ENCODE data around the gene POC1A. TPM values are rescaled to one million over a fixed set of nuclear protein-coding genes. Genes with fewer than 3 reads are reported as not detected.

Gene POC1A
- polyA plus RNA-seq, 1 donor (not counting 4 experiments of a cell fraction or from before 2014, with no cell fraction given), result 11.5 TPM

GRCh38 chr3:52176180-52176752 lies 22.0 kb upstream of the POC1A start:
- Histone ChIP-seq H3K9me1 (ENCODE audit: control insufficient read depth, extremely low read depth, insufficient read depth, low read length) (no peaks in the 10 kb centered on the region), H3K4me3 (ENCODE audit: control insufficient read depth in 2 of 3, extremely low read depth in 1 of 3, insufficient read depth in 2 of 3, low read depth in 1 of 3, low read length in 3 of 3) (no peak overlapping the region), H4K20me1 (ENCODE audit: control insufficient read depth, extremely low read depth, insufficient read depth, low read length) (no peaks in the 10 kb centered on the region), H3K9ac (ENCODE audit: control insufficient read depth, extremely low read depth, insufficient read depth, low read length) (no peak overlapping the region), H3K79me2 (ENCODE audit: control insufficient read depth, insufficient read depth, low read length) (no peaks in the 10 kb centered on the region), H3K27me3 (ENCODE audit: control insufficient read depth, extremely low read depth, insufficient read depth, low read length) (no peaks in the 10 kb centered on the region), H3K4me1 (ENCODE audit: control insufficient read depth, extremely low read depth, insufficient read depth, low read length) (peaks cover 12% of the 10 kb centered on the region), H3K36me3 (ENCODE audit: control insufficient read depth in 2 of 2, extremely low read depth in 1 of 2, insufficient read depth in 2 of 2, low read length in 2 of 2) (no peaks in the 10 kb centered on the region), H3K9me3 (ENCODE audit: control insufficient read depth, low read depth, low read length) (no peaks in the 10 kb centered on the region), H3K4me2 (ENCODE audit: control insufficient read depth, extremely low read depth, insufficient read depth, low read depth, low read length) (no peak overlapping the region), H2AFZ (ENCODE audit: control insufficient read depth, low read length) (no peak overlapping the region), H3K27ac (ENCODE audit: control insufficient read depth, insufficient read depth, low read length) (no peak overlapping the region)
- FAIRE-seq (no peak), DNase-seq (ENCODE audit: low read depth, low spot score) (no peak)
- dilution Hi-C loops (cut with MboI; ENCODE audit: extremely low pct_ligation_motif_present, low sequenced_read_pairs), result no loop called here
- TF ChIP-seq EZH2 (IDR thresholded peaks at IDR 0.05; ENCODE audit: low read length), result no peak

- Histone ChIP-seq H3K4me2 (ENCODE audit: control insufficient read depth, extremely low read depth, insufficient read depth, low read depth, low read length) (no peak overlapping the region), H3K79me2 (ENCODE audit: control insufficient read depth, insufficient read depth, low read length) (no peaks in the 10 kb centered on the region), H2AFZ (ENCODE audit: control insufficient read depth, low read length) (no peak overlapping the region), H3K9me3 (ENCODE audit: control insufficient read depth, low read depth, low read length) (no peaks in the 10 kb centered on the region), H3K36me3 (ENCODE audit: control insufficient read depth in 2 of 2, extremely low read depth in 1 of 2, insufficient read depth in 2 of 2, low read length in 2 of 2) (no peaks in the 10 kb centered on the region), H4K20me1 (ENCODE audit: control insufficient read depth, extremely low read depth, insufficient read depth, low read length) (no peaks in the 10 kb centered on the region), H3K27me3 (ENCODE audit: control insufficient read depth, extremely low read depth, insufficient read depth, low read length) (no peaks in the 10 kb centered on the region), H3K4me1 (ENCODE audit: control insufficient read depth, extremely low read depth, insufficient read depth, low read length) (peaks cover 12% of the 10 kb centered on the region), H3K27ac (ENCODE audit: control insufficient read depth, insufficient read depth, low read length) (no peak overlapping the region), H3K4me3 (ENCODE audit: control insufficient read depth in 2 of 3, extremely low read depth in 1 of 3, insufficient read depth in 2 of 3, low read depth in 1 of 3, low read length in 3 of 3) (no peak overlapping the region), H3K9ac (ENCODE audit: control insufficient read depth, extremely low read depth, insufficient read depth, low read length) (no peak overlapping the region), H3K9me1 (ENCODE audit: control insufficient read depth, extremely low read depth, insufficient read depth, low read length) (no peaks in the 10 kb centered on the region)
- dilution Hi-C loops (cut with MboI; ENCODE audit: extremely low pct_ligation_motif_present, low sequenced_read_pairs), result no loop called here
- DNase-seq (ENCODE audit: low read depth, low spot score) (no peak), FAIRE-seq (no peak)
- TF ChIP-seq CTCF (optimal IDR thresholded peaks at IDR 0.05 in 1 of 3, IDR thresholded peaks at IDR 0.05 in 1 of 3, conservative IDR thresholded peaks at IDR 0.05 in 1 of 3; ENCODE audit: extremely low read depth in 1 of 3, insufficient read depth in 2 of 3, low read length in 3 of 3) (no peak), EZH2 (IDR thresholded peaks at IDR 0.05; ENCODE audit: low read length) (no peak)
Measured at GRCh38 chr3:52175416-52176179, 21.4 kb upstream of the POC1A start.

Measured in keratinocyte (primary cell).